SK-N-MC (cell line): Measurements from ENCODE around the gene LRRN4.

Experiments
- DNase-seq: peaks from one replicate; pipeline ENCODE4 v3.0.0-alpha.2; 2011; ENCODE audit warnings: low read depth, low spot score
- H3K27ac ChIP-seq: fragments of 200-600 bp; sonication (generic); 2 replicates; pipeline ENCODE4 v1.5.1; 2016; ENCODE audit warnings: mixed run types
- H3K36me3 ChIP-seq: fragments of 200-600 bp; sonication (generic); 2 replicates; pipeline ENCODE4 v1.6.1; 2017; ENCODE audit warnings: antibody characterized with exemption, low read length, mixed read lengths; ENCODE audit not compliant: insufficient read depth
- H3K4me3 ChIP-seq: fragments of 200-600 bp; sonication (generic); 2 replicates; pipeline ENCODE4 v1.5.1; 2016
- H3K9ac ChIP-seq: fragments of 200-600 bp; sonication (generic); 2 replicates; pipeline ENCODE4 v1.8.0; 2017; ENCODE audit warnings: mixed run types, mixed read lengths; ENCODE audit not compliant: insufficient read length
- H3K9me3 ChIP-seq: fragments of 200-600 bp; sonication (generic); 2 replicates; pipeline ENCODE4 v1.6.1; 2017; ENCODE audit warnings: low read depth, mild to moderate bottlenecking, antibody characterized with exemption, low read length, moderate library complexity, mixed read lengths
- EZH2 ChIP-seq: fragments of 200-600 bp; sonication (generic); IDR thresholded peaks from one replicate; pipeline ENCODE4 v1.6.1; 2017; ENCODE audit warnings: antibody characterized with exemption
- FOXP2 ChIP-seq: optimal IDR thresholded peaks from 2 replicates; pipeline ENCODE3; 2011; ENCODE audit warnings: mild to moderate bottlenecking, moderate library complexity; ENCODE audit not compliant: insufficient read depth; ENCODE audit errors: extremely low read length, control extremely low read depth
- POLR2AphosphoS5 ChIP-seq: IDR thresholded peaks from 2 replicates; pipeline ENCODE4 v1.6.1; 2012; ENCODE audit warnings: mild to moderate bottlenecking, low read depth, low read length, borderline replicate concordance

LRRN4 gene

DNA sequence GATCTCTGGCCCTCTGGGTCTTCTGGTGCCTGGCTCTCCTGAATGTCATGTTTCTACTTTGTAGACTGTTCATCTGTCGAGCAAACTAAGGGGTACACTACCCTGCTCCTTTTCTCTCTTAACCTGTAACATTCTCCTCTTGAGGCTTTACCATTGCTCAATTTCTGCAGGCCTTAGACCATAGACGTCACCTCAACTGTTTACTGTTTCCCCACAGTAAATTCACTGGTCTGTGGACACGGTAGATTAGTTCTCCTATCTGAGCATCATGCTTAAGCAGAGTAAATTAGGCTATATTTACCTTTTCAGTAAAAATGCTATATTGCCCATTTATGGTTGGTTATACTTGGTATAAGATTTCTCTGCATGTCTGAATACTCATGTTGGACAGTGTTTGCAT, 62.9 kb downstream of the LRRN4 start:
- TF ChIP-seq FOXP2 (no peak), POLR2AphosphoS5 (no peak), EZH2 (no peak)
- peaks cover 83% of the 10 kb centered on the region for H3K36me3 ChIP-seq
- no peak for DNase-seq
- no peak overlapping the region for H3K27ac ChIP-seq
- H3K9me3 ChIP-seq = no peaks in the 10 kb centered on the region
- no peak overlapping the region for H3K9ac ChIP-seq
- H3K4me3 ChIP-seq = no peak overlapping the region
